MCF 10A (cell line): ENCODE results near the gene RAI14. TPM values are rescaled to one million over a fixed set of nuclear protein-coding genes. Genes with fewer than 3 reads are reported as not detected.
"Not testable (repeated sequence)": the region's sequence is repeated elsewhere in the genome, so short reads cannot be mapped to it uniquely, and the experiment has no call there.

Experiments used
- BruUV-seq: library from RNA; stranded (reverse); fragments of 400-500 nt; replicated peaks from 2 replicates; lab custom pipeline; 2021; lab: Mats Ljungman, UMichigan
- CTCF ChIA-PET: fragments of 300-600 bp; sonication (Branson Sonifier 250); formaldehyde crosslinking; extraction: SDS; loops from one replicate; lab custom pipeline; 2021; ENCODE audit warnings: antibody characterized with exemption, inconsistent platforms; lab: Yijun Ruan, JAX
- POLR2A ChIA-PET: fragments of 300-600, 350-650 bp; sonication (Branson Sonifier 250); formaldehyde crosslinking; extraction: SDS; loops from one replicate; lab custom pipeline; 2020; ENCODE audit warnings: antibody characterized with exemption, inconsistent platforms; lab: Yijun Ruan, JAX
- DNase-seq: peaks from one replicate; pipeline ENCODE4 v3.0.0-alpha.2; 2018; ENCODE audit not compliant: unreplicated experiment
- H3K27ac Mint-ChIP-seq: one replicate; pipeline ENCODE4 v1.8.0; 2022; ENCODE audit warnings: mild to moderate bottlenecking, low read depth, mixed read lengths; ENCODE audit not compliant: unreplicated experiment
- H3K27me3 Mint-ChIP-seq: one replicate; pipeline ENCODE4 v1.8.0; 2022; ENCODE audit warnings: mixed read lengths; ENCODE audit not compliant: insufficient read depth, unreplicated experiment
- H3K36me3 Mint-ChIP-seq: one replicate; pipeline ENCODE4 v1.8.0; 2022; ENCODE audit warnings: mild to moderate bottlenecking, moderate library complexity, mixed read lengths; ENCODE audit not compliant: insufficient read depth, unreplicated experiment
- H3K4me1 Mint-ChIP-seq: one replicate; pipeline ENCODE4 v1.8.0; 2022; ENCODE audit warnings: mixed read lengths; ENCODE audit not compliant: insufficient read depth, unreplicated experiment
- H3K4me3 Mint-ChIP-seq: one replicate; pipeline ENCODE4 v1.8.0; 2022; ENCODE audit warnings: mild to moderate bottlenecking, moderate library complexity, mixed read lengths; ENCODE audit not compliant: unreplicated experiment
- H3K9me3 Mint-ChIP-seq: one replicate; pipeline ENCODE4 v1.8.0; 2022; ENCODE audit warnings: mixed read lengths; ENCODE audit not compliant: unreplicated experiment
- intact Hi-C: fragments of 100-400 bp; cut with micrococcal nuclease; formaldehyde crosslinking; loops from 2 replicates; pipeline ENCODE4 v1.14.1; 2022
- total RNA-seq: library from RNA; stranded (reverse); gene quantifications from 2 replicates; pipeline ENCODE4 v1.2.3, GENCODE V29; 2022
- TF ChIP-seq, protein P1 (sequence below): fragments of 200-600 bp; IDR thresholded peaks from one replicate; pipeline ENCODE4 v1.8.0; 2022; ENCODE audit warnings: antibody characterized with exemption, mild to moderate bottlenecking; ENCODE audit not compliant: unreplicated experiment

The RAI14 gene
- total RNA-seq, 1 experiment from 2014 or later: 47.6 TPM

GRCh38 chr5:34700078-34700452, 43.9 kb downstream of the RAI14 start:
- intact Hi-C loops: no loop called here
- no peak for DNase-seq
- Mint-ChIP-seq H3K27me3 (no peaks in the 10 kb centered on the region), H3K4me3 (no peak overlapping the region), H3K27ac (no peak overlapping the region), H3K9me3 (no peaks in the 10 kb centered on the region), H3K36me3 (no peaks in the 10 kb centered on the region), H3K4me1 (peaks cover 10% of the 10 kb centered on the region)
- CTCF ChIA-PET: interaction anchor here (0.5 to 1.6 kb wide), 3 partner anchors 12 to 54 kb away, joined by 3 to 4 read pairs (median 3); no protein-coding TSS in a partner anchor
- BruUV-seq: no TSS peak
- TF ChIP-seq, protein P1, sequence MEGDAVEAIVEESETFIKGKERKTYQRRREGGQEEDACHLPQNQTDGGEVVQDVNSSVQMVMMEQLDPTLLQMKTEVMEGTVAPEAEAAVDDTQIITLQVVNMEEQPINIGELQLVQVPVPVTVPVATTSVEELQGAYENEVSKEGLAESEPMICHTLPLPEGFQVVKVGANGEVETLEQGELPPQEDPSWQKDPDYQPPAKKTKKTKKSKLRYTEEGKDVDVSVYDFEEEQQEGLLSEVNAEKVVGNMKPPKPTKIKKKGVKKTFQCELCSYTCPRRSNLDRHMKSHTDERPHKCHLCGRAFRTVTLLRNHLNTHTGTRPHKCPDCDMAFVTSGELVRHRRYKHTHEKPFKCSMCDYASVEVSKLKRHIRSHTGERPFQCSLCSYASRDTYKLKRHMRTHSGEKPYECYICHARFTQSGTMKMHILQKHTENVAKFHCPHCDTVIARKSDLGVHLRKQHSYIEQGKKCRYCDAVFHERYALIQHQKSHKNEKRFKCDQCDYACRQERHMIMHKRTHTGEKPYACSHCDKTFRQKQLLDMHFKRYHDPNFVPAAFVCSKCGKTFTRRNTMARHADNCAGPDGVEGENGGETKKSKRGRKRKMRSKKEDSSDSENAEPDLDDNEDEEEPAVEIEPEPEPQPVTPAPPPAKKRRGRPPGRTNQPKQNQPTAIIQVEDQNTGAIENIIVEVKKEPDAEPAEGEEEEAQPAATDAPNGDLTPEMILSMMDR: no peak
- POLR2A ChIA-PET: no interaction called here

- POLR2A ChIA-PET, DNase-seq, H3K4me3 Mint-ChIP-seq, H3K9me3 Mint-ChIP-seq, H3K36me3 Mint-ChIP-seq, H3K4me1 Mint-ChIP-seq, BruUV-seq, H3K27ac Mint-ChIP-seq, H3K27me3 Mint-ChIP-seq, intact Hi-C loops: not testable (repeated sequence)
- CTCF ChIA-PET: interaction anchor here (1.2 kb wide), 1 partner anchor 137 kb away, joined by 4 read pairs; the partner anchor contains the start of gene TTC23L
These were observed 45.3 kb downstream of the RAI14 start for GRCh38 chr5:34701442-34701841.

DNA sequence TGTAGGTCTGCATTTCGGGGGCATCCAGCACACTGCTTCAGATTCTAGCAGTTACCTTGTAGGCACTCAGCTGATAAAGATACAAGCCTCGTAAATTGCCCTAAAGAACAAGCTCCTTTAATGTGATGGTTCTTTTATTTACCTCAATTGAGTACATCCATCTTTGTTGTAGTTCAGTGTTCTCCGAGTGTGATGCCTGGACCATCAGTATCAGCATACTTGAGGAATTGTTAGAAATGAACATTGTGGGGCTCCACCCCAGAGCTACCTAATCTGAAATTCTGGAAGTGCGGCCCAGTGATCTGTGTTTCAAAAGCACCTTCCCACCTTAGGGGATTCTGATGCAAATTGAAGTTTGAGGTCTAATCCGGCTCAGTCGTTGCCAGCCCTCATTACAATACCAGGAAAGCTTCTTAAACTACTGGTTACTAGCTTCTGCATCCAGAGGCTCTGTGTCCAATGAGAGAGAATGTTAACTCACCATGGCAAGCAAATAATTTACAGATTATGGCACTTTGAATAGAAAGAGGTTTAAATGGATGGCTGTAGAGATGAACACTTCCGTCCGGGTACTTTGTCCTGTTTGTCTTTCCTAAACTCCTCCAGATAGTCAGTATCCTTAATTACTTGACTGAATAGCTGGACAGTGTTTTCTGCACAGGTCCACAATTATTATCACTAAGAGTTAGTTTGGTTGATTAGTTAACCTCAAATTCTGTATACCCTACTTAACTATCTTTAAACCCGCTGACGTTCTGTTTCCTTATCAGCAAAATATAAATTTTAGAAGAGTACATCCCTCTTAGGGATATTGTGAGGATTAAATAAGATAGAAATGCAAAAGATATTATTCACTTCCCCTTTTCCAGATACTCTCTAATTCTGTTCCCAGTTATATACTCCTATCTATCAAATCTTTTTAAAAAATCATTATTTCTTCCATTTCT, 47.9 kb downstream of the RAI14 start:
- Mint-ChIP-seq H3K9me3 (no peaks in the 10 kb centered on the region), H3K36me3 (peaks cover 4% of the 10 kb centered on the region), H3K27me3 (no peaks in the 10 kb centered on the region), H3K4me1 (no peaks in the 10 kb centered on the region), H3K27ac (no peak overlapping the region), H3K4me3 (no peak overlapping the region)
- no peak for DNase-seq
- CTCF ChIA-PET: interaction anchor here (0.5 to 1.4 kb wide), 5 partner anchors 11 to 194 kb away, joined by 3 to 6 read pairs (median 4); no protein-coding TSS in a partner anchor
- intact Hi-C loops: no loop called here
- TF ChIP-seq, protein P1: no peak
- POLR2A ChIA-PET: no interaction called here
- no TSS peak for BruUV-seq

DNA sequence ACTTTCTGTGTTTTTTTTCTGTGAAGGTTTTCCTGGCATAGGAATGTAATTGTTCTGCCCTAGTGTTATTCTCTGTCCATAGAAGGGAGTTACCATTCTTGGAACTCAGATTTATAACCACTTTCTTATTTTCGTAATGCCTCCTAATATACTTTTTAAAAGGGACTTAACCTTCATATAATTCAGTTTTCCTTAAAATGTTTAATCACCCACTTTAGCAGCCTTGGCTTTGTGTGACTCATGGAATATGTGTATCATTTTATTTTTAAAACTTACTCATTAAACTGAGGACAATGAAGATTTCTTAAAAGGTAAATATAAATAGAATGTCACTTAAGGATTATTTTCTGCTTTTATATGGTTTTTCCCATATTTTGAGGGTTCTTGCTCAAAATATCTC, 50.0 kb downstream of the RAI14 start:
- ChIA-PET CTCF (interaction anchor here (0.7 kb wide), 1 partner anchor 183 kb away, joined by 3 read pairs; no protein-coding TSS in a partner anchor), POLR2A (no interaction called here)
- TF ChIP-seq, protein P1: no peak
- no peak overlapping the region for H3K4me3 Mint-ChIP-seq
- no peak for DNase-seq
- H3K27ac Mint-ChIP-seq: no peak overlapping the region
- H3K9me3 Mint-ChIP-seq: no peaks in the 10 kb centered on the region
- H3K36me3 Mint-ChIP-seq: peaks cover 4% of the 10 kb centered on the region
- no peaks in the 10 kb centered on the region for H3K4me1 Mint-ChIP-seq
- BruUV-seq: no TSS peak
- H3K27me3 Mint-ChIP-seq: no peaks in the 10 kb centered on the region
- intact Hi-C loops: no loop called here
